HG02852 (cell line): ENCODE measurements around the gene GH2.
"Not testable (repeated sequence)": the region's sequence is repeated elsewhere in the genome, so short reads cannot be mapped to it uniquely, and the experiment has no call there.

Experiments
- ATAC-seq: cut with Tn5 transposase; IDR thresholded peaks from one replicate; pipeline ENCODE4 v1.9.1; 2021; ENCODE audit warnings: mild to moderate bottlenecking, moderate library complexity; ENCODE audit not compliant: unreplicated experiment

Gene GH2

GRCh38 chr17:63881935-63882601, at the start of gene GH2:
TSS of gene GH2 (minus strand) at chr17:63881944. CDS start at chr17:63881801, 143 bp downstream.
- ATAC-seq = no peak

GRCh38 chr17:63930951-63931575, 49.3 kb upstream of the GH2 start:
- ATAC-seq = peak; percentile 45

- ATAC-seq = no peak
These were observed 48.4 kb upstream of the GH2 start for GRCh38 chr17:63929860-63930766.

- ATAC-seq = no peak
These were observed 47.4 kb upstream of the GH2 start for GRCh38 chr17:63928966-63929695.

GRCh38 chr17:63928172-63928666, 46.5 kb upstream of the GH2 start:
- ATAC-seq = no peak

GRCh38 chr17:63927464-63928171, 45.9 kb upstream of the GH2 start:
- ATAC-seq = no peak

GRCh38 chr17:63926164-63926563, 44.4 kb upstream of the GH2 start:
- ATAC-seq = no peak

- no peak for ATAC-seq
These were observed 43.9 kb upstream of the GH2 start for GRCh38 chr17:63925615-63926014.

GRCh38 chr17:63922402-63922801, 40.7 kb upstream of the GH2 start:
- ATAC-seq = peak; percentile 51

- ATAC-seq = not testable (repeated sequence)
These were observed 39.0 kb upstream of the GH2 start for GRCh38 chr17:63920779-63921178.

- not testable (repeated sequence) for ATAC-seq
These were observed 38.3 kb upstream of the GH2 start for GRCh38 chr17:63920050-63920449.

- peak; percentile 67 for ATAC-seq
These were observed 37.6 kb upstream of the GH2 start for GRCh38 chr17:63919311-63919723.

- not testable (repeated sequence) for ATAC-seq
These were observed 37.1 kb upstream of the GH2 start, which contains the start of gene GH1 for GRCh38 chr17:63918789-63919305. TSS of gene GH1 (minus strand) at chr17:63918839. CDS start at chr17:63918776, 63 bp downstream.

- no peak for ATAC-seq
These were observed 36.6 kb upstream of the GH2 start for GRCh38 chr17:63918305-63918704.

GRCh38 chr17:63917646-63918045, 35.9 kb upstream of the GH2 start:
- ATAC-seq = no peak

GRCh38 chr17:63917206-63917605, 35.5 kb upstream of the GH2 start:
- not testable (repeated sequence) for ATAC-seq

GRCh38 chr17:63916566-63917185, 34.9 kb upstream of the GH2 start:
- ATAC-seq = no peak

- not testable (repeated sequence) for ATAC-seq
These were observed 34.0 kb upstream of the GH2 start for GRCh38 chr17:63915753-63916152.

- ATAC-seq = no peak
These were observed 32.7 kb upstream of the GH2 start for GRCh38 chr17:63914471-63914870.
